Stimulated activated naive CD8-positive, alpha-beta T cell treated with anti-CD3 and anti-CD28 coated beads, Interleukin-15, Interleukin-2, amounts not matched to agents 100 ng/mL and 50 ng/mL, for 24 hours (primary cell): ENCODE results near the gene SLC35E3.
"Not testable (repeated sequence)": the region's sequence is repeated elsewhere in the genome, so short reads cannot be mapped to it uniquely, and the experiment has no call there.

ENCODE experiments used
- H3K27ac Mint-ChIP-seq: one replicate; pipeline ENCODE4 v1.8.0; 2021; ENCODE audit warnings: mild to moderate bottlenecking, mixed read lengths
- H3K27me3 Mint-ChIP-seq: one replicate; pipeline ENCODE4 v1.8.0; 2021; ENCODE audit warnings: mixed read lengths
- H3K36me3 Mint-ChIP-seq: one replicate; pipeline ENCODE4 v1.8.0; 2021; ENCODE audit warnings: low read depth, mixed read lengths
- H3K4me1 Mint-ChIP-seq: one replicate; pipeline ENCODE4 v1.8.0; 2021; ENCODE audit warnings: low read depth, mixed read lengths
- H3K4me3 Mint-ChIP-seq: one replicate; pipeline ENCODE4 v1.8.0; 2021; ENCODE audit warnings: mild to moderate bottlenecking, mixed read lengths
- H3K9me3 Mint-ChIP-seq: one replicate; pipeline ENCODE4 v1.8.0; 2021; ENCODE audit warnings: mixed read lengths

The SLC35E3 gene

DNA sequence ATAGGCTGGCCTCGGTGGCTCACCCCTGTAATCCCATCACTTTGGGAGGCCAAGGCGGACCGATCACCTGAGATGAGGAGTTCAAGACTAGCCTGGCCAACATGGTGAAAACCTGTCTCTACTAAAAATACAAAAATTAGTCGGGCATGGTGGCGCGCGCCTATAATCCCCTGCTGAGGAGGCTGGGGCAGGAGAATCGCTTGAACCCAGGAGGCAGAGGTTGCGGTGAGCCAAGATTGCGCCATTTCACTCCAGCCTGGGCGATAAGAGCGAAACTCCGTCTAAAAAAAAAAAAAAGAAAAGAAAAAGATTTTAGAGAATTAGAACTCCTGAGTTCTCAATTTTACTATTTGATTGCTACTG, 64.0 kb downstream of the SLC35E3 start:
- H3K27me3 Mint-ChIP-seq, H3K9me3 Mint-ChIP-seq: not testable (repeated sequence)
- Mint-ChIP-seq H3K27ac (peak overlapping the region; percentile 99), H3K4me1 (peaks cover 62% of the 10 kb centered on the region), H3K4me3 (peak overlapping the region; percentile 95), H3K36me3 (peaks cover 54% of the 10 kb centered on the region)

DNA sequence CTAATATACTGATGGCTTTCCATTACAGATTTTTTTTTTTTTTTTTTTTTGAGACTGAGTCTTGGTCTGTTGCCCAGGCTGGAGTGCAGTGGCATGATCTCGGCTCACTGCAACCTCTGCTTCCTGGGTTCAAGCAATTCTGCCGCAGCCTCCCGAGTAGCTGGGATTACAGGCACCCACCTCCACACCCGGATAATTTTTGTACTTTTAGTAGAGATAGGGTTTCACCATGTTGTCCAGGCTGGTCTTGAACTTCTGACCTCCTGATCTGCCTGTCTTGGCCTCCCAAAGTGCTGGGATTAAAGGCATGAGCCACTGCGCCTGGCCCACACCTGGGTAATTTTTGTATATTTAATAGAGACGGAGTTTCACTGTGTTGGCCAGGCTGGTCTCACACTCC, 65.6 kb downstream of the SLC35E3 start:
- H3K4me3 Mint-ChIP-seq, H3K27me3 Mint-ChIP-seq, H3K9me3 Mint-ChIP-seq: not testable (repeated sequence)
- peaks cover 66% of the 10 kb centered on the region for H3K36me3 Mint-ChIP-seq
- H3K4me1 Mint-ChIP-seq, result peaks cover 68% of the 10 kb centered on the region
- peak overlapping the region; percentile 76 for H3K27ac Mint-ChIP-seq

DNA sequence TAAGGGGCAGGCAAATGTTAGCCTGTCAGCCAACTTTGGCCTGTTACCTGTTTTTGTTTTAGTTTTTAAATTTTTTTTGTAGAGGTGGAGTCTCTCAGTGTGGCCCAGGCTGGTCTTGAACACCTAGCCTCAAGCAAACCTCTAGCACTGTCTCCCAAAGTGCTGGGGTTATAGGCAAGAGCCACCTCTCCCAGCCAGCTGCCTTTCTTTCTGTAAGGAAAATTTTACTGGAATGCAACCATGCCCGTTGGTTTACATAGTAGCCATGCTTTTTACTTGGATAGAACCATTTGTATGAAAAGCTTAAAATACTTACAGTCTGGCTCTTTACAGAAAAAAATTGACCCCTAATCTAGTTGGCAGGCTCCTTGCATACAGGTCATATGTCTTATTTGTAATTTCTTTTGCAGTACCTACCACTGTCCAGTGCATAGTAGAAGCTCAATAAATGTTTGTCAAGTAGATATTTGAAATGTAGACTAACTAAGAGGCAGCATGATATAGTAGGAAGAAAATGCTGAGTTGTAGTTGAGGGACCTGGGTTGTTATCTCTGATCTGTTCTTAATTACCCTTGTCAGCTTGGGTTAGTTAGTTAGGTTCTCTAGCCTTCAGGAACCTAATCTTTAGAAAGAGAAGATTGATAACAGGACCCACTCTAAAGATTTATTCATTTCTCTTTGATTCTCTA, 66.7 kb downstream of the SLC35E3 start:
- Mint-ChIP-seq H3K27me3 (no peaks in the 10 kb centered on the region), H3K4me1 (peaks cover 60% of the 10 kb centered on the region), H3K36me3 (peaks cover 74% of the 10 kb centered on the region), H3K4me3 (peak overlapping the region; percentile 38), H3K9me3 (no peaks in the 10 kb centered on the region), H3K27ac (no peak overlapping the region)

DNA sequence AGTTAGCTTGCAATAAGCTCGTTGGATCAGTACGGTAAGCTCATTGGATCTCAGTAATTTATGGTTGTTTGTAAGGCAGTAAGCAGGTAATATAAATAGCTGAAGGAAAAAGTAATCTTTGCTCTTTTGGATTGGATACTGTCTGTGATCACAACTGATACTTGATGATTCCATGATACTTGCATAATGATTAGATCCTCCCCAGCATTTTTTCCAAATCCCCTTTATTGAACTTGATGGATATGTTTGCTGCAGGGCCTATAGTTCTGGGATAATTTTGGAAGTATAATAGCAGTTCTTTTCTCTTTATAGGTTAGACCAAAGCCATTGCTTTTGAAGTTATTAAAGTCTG, 67.2 kb downstream of the SLC35E3 start:
- H3K27ac Mint-ChIP-seq, result no peak overlapping the region
- no peaks in the 10 kb centered on the region for H3K27me3 Mint-ChIP-seq
- no peak overlapping the region for H3K4me3 Mint-ChIP-seq
- peaks cover 60% of the 10 kb centered on the region for H3K4me1 Mint-ChIP-seq
- peaks cover 74% of the 10 kb centered on the region for H3K36me3 Mint-ChIP-seq
- H3K9me3 Mint-ChIP-seq, result no peaks in the 10 kb centered on the region

DNA sequence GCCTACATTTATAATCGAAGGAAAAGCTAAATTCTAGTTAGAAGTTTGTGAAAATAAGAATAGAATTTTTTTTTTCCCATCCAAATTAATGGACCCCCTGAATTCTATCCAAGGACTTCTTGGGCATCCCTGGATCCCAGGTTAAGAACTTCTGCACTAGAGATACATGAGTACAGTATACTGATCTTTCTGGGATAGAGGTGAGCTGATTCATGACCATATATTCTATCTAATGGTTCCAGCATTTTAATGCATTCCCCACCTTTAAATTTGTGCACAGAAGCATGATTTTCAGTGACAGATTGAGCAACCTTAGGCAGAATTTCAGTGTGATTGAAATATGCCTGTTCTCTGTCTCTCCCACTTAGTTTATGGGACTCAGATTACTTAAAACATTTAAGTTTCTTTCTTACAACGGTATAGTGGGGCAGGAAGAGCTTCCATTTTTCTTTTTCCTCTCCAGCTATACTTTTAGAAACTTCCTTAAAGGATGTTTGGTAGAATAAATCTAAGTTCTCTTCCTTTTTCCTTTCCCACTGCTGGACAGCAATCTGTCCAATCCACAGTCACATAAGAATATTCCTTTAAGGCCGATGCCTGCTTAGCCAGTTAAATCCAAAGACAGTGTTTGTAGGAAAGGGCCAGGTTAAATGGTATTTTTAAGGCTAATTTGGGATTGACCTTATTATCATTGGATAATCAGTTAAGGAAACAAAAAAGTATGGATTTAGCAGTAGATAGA, 68.7 kb downstream of the SLC35E3 start:
- H3K9me3 Mint-ChIP-seq, result no peaks in the 10 kb centered on the region
- peaks cover 48% of the 10 kb centered on the region for H3K4me1 Mint-ChIP-seq

DNA sequence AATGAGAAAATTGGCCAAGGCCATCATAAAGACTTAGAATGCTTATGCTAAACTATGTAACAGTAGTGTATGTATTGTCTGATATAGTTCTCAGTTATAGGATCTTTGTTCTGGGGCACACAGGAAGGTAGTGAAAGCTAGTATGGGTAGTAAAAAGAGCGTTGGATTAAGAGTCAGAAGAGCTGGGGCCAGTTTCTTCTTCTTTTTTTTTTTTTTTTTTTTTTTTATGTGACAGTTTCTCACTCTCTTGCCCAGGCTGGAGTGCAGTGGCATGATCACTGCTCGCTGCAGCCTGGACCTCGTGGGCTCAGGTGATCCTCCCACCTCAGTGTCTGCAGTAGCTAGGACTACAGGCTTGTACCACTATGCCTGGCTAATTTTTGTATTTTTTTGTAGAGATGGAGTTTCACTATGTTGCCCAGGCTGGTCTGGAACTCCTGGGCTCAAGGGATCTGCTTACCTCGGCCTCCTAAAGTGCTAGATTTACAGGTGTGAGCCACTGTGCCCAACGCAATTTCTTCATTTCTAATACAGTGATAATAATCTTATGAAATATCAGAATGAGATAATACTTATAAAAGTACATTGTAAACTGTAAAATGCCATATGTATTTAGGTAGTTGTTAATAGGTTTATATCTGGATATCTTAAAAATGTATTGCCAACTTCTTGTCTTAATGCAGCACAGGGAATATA, 69.4 kb downstream of the SLC35E3 start:
- H3K4me3 Mint-ChIP-seq, result no peak overlapping the region

More for the DNA sequence above, 68.7 kb downstream of the SLC35E3 start:
- peaks cover 73% of the 10 kb centered on the region for H3K36me3 Mint-ChIP-seq
- H3K4me3 Mint-ChIP-seq, result no peak overlapping the region
- H3K27ac Mint-ChIP-seq, result peak overlapping the region; percentile 1
- H3K27me3 Mint-ChIP-seq, result no peaks in the 10 kb centered on the region

DNA sequence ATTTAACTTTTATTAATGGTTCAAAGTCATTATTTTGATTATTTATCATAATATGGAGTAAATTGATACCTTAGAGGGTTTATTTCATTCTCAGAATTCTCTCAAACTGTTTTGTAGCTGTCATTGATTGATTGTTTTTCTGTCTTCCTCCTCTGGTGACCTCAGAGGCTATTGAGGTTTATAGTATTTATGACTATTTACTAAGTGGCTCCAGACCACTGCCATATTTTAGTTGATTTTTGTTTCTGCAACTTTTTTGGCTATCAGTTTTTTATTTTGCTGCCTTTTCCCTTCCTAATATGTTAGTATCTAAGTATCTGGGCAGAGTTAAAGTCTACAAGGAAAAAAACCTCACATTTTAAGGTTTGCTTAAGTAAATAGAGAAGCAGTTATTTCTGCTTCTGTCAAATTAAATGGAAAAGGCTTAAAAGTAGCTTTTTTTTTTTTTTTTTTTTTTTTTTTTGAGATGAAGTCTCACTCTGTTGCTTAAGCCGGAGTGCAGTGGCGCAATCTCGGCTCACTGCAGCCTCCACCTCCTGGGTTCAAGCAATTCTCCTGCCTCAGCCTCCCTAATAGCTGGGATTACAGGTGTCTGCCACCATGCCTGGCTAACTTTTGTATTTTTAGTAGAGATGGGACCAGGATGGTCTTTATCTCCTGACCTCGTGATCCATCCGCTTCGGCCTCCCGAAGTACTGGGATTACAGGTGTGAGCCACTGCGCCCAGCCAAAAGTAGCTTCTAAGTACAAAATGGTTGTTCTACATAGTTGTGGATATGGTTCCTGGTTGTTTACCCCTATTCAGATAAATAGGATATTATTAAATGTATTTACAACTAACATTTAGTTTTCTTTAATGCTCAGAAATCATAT, 70.2 kb downstream of the SLC35E3 start:
- Mint-ChIP-seq H3K4me3 (no peak overlapping the region), H3K9me3 (no peaks in the 10 kb centered on the region), H3K27me3 (no peaks in the 10 kb centered on the region), H3K4me1 (peaks cover 39% of the 10 kb centered on the region), H3K36me3 (peaks cover 76% of the 10 kb centered on the region), H3K27ac (no peak overlapping the region)

More for the DNA sequence above, 69.4 kb downstream of the SLC35E3 start:
- Mint-ChIP-seq H3K4me1 (peaks cover 45% of the 10 kb centered on the region), H3K36me3 (peaks cover 77% of the 10 kb centered on the region), H3K27me3 (no peaks in the 10 kb centered on the region), H3K9me3 (no peaks in the 10 kb centered on the region), H3K27ac (peak overlapping the region; percentile 1)

DNA sequence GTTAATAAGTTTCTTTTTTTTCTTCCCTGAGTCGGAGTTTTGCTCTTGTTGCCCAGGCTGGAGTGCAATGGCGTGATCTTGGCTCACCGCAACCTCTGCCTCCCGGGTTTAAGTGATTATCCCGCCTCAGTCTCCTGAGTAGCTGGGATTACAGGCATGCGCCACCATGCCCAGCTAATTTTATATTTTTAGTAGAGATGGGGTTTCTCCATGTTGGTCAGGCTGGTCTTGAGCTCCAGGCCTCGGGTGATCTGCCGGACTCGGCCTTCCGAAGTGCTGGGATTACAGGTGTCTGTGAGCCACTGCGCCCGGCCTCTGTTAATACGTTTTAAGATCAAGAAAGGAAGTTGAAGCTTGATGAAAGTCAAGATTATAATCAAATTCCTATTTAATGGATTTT, 73.5 kb downstream of the SLC35E3 start:
- not testable (repeated sequence) for H3K27ac Mint-ChIP-seq

DNA sequence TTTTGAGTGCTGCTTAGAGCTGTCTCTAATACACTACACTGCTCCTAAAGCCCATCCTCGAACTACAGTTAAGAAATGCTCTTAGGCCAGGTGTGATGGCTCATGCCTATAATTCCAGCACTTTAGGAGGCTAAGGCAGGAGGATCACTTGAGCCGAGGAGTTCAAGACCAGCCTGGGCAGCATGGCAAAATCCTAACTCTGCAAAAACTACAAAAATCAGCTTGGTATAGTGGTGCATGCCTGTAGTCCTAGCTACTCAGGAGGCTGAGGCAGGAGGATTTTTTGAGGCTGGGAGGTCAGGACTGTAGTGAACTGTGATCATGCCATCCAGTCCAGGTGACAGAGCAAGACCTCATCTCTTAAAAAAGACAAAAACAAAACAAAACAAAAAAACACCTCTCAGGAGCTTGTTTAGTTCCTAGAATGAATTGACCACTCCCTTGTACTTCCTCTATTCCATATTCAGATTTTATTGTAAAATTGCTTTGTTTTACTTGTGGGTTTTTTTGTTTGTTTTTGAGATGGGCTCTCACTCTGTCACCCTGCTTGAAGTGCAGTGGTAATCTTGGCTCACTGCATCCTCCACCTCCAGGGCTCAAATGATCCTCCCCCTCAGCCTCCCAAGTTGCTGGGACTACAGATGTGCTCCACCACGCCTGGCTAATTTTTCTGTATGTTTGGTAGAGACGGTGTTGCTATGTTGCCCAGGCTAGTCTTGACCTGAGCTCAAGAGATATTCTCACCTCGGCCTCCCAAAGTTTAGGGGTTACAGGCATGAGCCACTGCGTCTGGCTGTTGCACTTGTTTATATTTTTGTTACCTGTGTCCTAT, 75.6 kb downstream of the SLC35E3 start:
- Mint-ChIP-seq H3K36me3 (peaks cover 74% of the 10 kb centered on the region), H3K4me3 (no peak overlapping the region), H3K9me3 (no peaks in the 10 kb centered on the region), H3K4me1 (peaks cover 13% of the 10 kb centered on the region), H3K27ac (peak overlapping the region; percentile 1), H3K27me3 (no peaks in the 10 kb centered on the region)

More for the DNA sequence above, 73.5 kb downstream of the SLC35E3 start:
- not testable (repeated sequence) for H3K9me3 Mint-ChIP-seq, H3K4me3 Mint-ChIP-seq, H3K27me3 Mint-ChIP-seq
- peaks cover 15% of the 10 kb centered on the region for H3K4me1 Mint-ChIP-seq
- H3K36me3 Mint-ChIP-seq, result peaks cover 73% of the 10 kb centered on the region

DNA sequence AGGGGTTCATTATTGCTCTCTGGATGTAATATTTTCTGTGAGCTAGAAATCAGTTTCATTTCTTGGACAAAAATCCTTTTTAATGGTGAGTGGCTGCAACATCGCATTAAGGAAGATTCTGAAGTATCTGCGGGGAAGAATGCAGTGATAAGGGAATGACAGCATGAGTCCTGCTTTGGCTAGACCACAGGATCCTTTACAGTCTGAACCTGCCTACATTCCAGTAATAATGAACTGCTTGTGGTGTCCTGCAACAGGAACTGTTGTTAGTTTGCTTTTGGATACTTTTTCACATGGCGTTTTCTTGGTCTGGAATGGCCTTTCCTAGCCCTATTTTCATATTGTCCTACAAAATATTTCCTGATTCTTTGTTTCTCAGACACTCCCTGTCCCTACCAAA, 77.7 kb downstream of the SLC35E3 start:
- H3K36me3 Mint-ChIP-seq, result peaks cover 78% of the 10 kb centered on the region
- peaks cover 23% of the 10 kb centered on the region for H3K4me1 Mint-ChIP-seq

DNA sequence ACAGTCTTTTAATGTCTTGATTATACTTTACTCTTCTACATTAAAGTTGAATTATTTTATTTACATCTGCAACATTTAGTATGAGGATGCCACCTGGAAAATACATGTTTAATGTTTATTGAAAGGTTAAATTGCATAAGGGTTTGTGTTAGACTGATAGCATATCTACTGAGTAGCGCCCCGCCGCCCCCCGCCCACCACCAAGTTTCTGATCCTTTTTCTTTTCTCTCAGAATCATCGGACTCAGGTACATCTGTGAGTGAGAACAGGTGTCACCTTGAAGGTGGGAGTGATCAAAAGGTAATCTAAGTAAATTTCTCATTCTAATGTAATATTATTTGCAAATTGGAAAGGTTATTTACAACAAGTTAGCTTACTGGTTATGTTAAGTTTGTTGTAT, 78.2 kb downstream of the SLC35E3 start:
- H3K4me1 Mint-ChIP-seq, result peaks cover 23% of the 10 kb centered on the region
- H3K4me3 Mint-ChIP-seq, result no peak overlapping the region
- no peaks in the 10 kb centered on the region for H3K27me3 Mint-ChIP-seq
- H3K36me3 Mint-ChIP-seq, result peaks cover 78% of the 10 kb centered on the region
- H3K9me3 Mint-ChIP-seq, result no peaks in the 10 kb centered on the region
- H3K27ac Mint-ChIP-seq, result peak overlapping the region; percentile 3

More for the DNA sequence above, 77.7 kb downstream of the SLC35E3 start:
- no peaks in the 10 kb centered on the region for H3K27me3 Mint-ChIP-seq
- no peak overlapping the region for H3K4me3 Mint-ChIP-seq
- no peaks in the 10 kb centered on the region for H3K9me3 Mint-ChIP-seq
- H3K27ac Mint-ChIP-seq, result peak overlapping the region; percentile 24

DNA sequence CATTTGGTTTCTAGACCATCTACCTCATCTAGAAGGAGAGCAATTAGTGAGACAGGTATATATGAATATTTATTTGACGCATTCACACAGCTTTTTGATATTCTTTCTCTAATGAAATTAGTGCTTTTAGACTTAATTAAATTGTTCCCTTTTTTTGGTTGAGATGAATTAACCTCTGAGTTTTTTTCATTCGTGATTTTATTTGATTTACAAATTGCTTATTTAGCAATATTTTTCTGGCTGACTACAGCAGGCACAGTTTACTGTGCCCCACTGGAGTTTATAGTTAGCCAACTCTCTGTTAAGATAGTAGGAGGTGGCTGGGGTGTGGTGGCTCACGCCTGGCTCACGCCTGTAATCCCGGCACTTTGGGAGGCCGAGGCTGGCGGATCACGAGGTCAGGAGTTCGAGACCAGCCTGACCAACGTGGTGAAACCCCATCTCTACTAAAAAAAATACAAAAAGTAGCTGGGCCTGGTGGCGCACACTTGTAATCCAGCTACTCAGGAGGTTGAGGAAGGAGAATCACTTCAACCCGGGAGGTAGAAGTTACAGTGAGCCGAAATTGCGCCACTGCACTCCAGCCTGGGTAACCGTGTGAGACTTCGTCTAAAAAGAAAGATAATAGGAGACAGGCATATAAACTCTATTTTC, 78.7 kb downstream of the SLC35E3 start:
- no peak overlapping the region for H3K4me3 Mint-ChIP-seq
- peaks cover 23% of the 10 kb centered on the region for H3K4me1 Mint-ChIP-seq
- no peaks in the 10 kb centered on the region for H3K9me3 Mint-ChIP-seq
- H3K27me3 Mint-ChIP-seq, result no peaks in the 10 kb centered on the region
- H3K36me3 Mint-ChIP-seq, result peaks cover 72% of the 10 kb centered on the region
- H3K27ac Mint-ChIP-seq, result no peak overlapping the region

DNA sequence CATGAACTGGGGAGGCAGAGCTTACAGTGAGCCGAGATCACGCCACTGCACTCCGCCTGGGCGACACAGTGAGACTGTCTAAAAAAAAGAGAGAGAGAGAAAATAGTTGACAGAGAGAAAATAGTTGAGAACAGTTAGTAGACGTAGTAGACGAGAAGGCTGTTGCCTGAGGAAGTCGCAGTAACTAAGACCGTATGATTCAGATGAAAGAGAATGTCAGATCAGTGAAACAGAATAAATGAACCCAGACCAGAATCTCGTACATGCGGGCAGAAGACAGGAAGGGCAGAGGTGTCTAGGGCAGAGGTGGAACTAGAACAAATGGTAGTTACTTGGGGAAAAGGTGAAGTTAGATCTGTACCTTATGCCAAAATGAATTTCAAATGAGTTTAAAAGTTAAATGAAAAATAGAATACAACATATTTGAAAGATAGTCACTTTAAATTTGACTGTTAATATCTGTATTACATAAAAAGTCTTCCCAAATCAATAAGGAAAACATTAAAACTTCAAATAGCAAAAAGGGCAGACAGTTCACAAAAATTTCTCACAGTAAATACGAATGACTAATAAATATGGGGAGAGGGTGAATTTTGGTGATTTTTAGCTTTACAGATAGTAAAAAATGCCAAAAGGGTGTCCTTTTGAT, 79.7 kb downstream of the SLC35E3 start:
- H3K27ac Mint-ChIP-seq, result peak overlapping the region; percentile 56
- no peaks in the 10 kb centered on the region for H3K9me3 Mint-ChIP-seq
- peaks cover 28% of the 10 kb centered on the region for H3K4me1 Mint-ChIP-seq
- H3K27me3 Mint-ChIP-seq, result no peaks in the 10 kb centered on the region
- H3K36me3 Mint-ChIP-seq, result peaks cover 68% of the 10 kb centered on the region
- H3K4me3 Mint-ChIP-seq, result no peak overlapping the region
